ENCODE data around the gene ERICH6.

DNA sequence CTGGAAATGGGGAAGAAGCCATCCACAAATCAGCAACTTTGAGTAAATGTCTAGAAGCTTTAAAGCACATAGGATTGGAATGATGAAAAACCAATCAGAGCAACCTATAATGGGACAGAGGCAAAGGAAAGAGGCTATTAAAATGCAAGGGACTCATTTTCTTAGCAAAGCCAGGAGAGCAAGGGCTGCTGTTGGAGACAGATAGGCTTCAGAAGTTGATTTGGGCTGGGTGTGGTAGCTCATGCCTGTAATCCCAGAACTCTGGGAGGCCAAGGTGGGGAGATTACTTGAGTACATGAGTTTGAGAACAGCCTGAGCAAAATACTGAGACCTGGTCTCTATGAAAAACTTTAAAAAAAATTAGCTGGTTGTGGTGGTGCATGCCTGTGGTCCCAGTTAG, 16.1 kb downstream of the ERICH6 start:
- TF ChIP-seq, protein P1, sequence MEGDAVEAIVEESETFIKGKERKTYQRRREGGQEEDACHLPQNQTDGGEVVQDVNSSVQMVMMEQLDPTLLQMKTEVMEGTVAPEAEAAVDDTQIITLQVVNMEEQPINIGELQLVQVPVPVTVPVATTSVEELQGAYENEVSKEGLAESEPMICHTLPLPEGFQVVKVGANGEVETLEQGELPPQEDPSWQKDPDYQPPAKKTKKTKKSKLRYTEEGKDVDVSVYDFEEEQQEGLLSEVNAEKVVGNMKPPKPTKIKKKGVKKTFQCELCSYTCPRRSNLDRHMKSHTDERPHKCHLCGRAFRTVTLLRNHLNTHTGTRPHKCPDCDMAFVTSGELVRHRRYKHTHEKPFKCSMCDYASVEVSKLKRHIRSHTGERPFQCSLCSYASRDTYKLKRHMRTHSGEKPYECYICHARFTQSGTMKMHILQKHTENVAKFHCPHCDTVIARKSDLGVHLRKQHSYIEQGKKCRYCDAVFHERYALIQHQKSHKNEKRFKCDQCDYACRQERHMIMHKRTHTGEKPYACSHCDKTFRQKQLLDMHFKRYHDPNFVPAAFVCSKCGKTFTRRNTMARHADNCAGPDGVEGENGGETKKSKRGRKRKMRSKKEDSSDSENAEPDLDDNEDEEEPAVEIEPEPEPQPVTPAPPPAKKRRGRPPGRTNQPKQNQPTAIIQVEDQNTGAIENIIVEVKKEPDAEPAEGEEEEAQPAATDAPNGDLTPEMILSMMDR (IDR thresholded peaks at IDR 0.05) = no peak
- no peak for TF ChIP-seq POLR2A (IDR thresholded peaks at IDR 0.05)
